GM12865 (cell line): ENCODE measurements around the gene ZNF609.

Experiments used
- DNase-seq: peaks from one replicate; pipeline ENCODE4 v3.0.0; 2010; ENCODE audit warnings: low read depth
- H3K4me3 ChIP-seq: 2 replicates; pipeline ENCODE4 v1.5.1; 2011; ENCODE audit warnings: mild to moderate bottlenecking, low read depth, low read length, control low read depth
- TF ChIP-seq, protein P1 (sequence below): IDR thresholded peaks from 2 replicates; pipeline ENCODE4 v1.5.1; 2011; ENCODE audit warnings: low read length, control low read depth, low read depth, inconsistent platforms; ENCODE audit not compliant: insufficient read depth; ENCODE audit errors: missing control alignments

Gene ZNF609

DNA sequence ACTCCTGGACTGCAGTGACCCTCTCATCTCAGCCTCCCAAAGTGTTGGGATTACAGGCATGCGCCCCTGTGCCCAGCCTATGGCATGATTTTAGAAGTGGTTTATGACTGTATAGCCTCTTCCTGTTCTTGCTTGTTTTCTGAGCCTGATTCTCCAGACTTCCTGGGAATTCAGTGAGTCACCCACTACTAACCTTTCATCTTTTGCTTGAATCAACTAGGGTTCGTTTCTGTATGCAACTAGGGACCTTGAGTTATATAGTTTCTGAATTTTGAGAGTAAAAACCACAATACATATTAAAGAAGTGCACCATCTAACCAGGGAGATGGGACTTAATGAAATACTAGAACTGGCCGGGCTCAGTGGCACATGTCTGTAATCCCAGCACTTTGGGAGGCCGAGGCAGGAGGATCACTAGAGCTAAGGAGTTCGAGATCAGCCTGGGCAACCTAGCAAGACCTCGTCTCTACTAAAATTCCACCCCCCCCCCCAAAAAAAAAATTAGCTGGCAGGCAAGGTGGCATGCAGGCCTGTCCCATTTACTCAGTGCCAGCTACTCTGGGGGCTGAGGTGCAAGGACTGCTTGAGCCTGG, 76.0 kb downstream of the ZNF609 start:
- TF ChIP-seq, protein P1, sequence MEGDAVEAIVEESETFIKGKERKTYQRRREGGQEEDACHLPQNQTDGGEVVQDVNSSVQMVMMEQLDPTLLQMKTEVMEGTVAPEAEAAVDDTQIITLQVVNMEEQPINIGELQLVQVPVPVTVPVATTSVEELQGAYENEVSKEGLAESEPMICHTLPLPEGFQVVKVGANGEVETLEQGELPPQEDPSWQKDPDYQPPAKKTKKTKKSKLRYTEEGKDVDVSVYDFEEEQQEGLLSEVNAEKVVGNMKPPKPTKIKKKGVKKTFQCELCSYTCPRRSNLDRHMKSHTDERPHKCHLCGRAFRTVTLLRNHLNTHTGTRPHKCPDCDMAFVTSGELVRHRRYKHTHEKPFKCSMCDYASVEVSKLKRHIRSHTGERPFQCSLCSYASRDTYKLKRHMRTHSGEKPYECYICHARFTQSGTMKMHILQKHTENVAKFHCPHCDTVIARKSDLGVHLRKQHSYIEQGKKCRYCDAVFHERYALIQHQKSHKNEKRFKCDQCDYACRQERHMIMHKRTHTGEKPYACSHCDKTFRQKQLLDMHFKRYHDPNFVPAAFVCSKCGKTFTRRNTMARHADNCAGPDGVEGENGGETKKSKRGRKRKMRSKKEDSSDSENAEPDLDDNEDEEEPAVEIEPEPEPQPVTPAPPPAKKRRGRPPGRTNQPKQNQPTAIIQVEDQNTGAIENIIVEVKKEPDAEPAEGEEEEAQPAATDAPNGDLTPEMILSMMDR, result no peak
- H3K4me3 ChIP-seq, result no peak overlapping the region
- no peak for DNase-seq

DNA sequence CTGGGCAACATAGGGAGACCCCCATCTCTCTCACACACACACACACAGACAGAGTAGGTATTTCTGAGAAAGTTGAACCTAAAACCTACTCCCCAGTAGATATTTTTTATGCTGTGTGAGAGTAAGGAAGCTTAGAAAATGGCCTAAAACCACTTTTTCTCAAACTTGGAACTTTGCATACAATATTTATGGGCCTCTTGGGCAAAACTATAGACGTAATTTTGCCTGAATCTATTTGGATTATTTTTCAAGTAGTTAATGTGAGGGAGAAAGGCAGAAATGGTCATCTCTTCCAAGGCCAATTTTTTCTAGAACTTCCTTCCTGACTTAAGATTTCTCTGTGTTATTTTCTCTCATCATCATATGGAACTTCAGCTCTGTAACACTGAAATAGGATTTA, 81.7 kb downstream of the ZNF609 start:
- no peak overlapping the region for H3K4me3 ChIP-seq
- TF ChIP-seq, protein P1, result no peak
- no peak for DNase-seq

DNA sequence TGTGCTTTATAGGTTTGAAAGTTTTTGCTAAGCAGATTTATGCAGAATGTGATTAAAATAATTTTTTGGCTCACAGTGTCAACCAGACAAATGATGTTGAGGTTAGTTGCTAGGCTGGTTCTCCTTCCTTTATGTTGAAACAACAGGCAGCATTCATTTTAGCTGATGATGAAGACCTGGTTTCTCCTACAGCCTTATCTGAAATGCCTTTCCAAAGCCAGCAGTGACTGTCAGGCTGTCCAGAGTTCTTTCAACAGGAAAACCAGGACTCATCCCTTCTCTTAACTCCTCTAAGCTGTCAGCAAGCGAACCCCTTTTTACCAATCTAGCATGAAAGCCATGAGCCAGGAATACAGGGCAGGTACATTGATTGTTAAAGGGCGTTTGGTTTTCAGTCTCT, 84.1 kb downstream of the ZNF609 start:
- no peak overlapping the region for H3K4me3 ChIP-seq
- TF ChIP-seq, protein P1, result no peak
- no peak for DNase-seq

DNA sequence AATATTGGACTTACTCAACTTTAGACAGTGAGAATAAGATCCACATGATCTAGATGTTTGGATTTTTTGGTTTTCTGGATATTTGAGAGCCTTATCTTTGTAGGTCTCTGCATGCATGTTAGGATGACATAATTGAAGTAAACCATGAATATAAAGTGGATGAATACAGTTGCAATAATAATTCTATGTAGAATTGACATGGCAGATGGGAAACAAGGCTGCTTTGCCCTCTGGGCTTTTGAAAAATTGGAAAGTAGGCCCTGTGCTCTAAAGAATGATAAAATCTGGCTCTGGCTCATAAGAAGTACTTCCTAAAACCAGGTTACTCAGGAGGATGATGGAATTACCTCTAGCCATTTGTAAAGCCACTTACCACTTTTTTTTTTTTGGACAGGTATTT, 86.9 kb downstream of the ZNF609 start:
- no peak for DNase-seq
- TF ChIP-seq, protein P1, result no peak

DNA sequence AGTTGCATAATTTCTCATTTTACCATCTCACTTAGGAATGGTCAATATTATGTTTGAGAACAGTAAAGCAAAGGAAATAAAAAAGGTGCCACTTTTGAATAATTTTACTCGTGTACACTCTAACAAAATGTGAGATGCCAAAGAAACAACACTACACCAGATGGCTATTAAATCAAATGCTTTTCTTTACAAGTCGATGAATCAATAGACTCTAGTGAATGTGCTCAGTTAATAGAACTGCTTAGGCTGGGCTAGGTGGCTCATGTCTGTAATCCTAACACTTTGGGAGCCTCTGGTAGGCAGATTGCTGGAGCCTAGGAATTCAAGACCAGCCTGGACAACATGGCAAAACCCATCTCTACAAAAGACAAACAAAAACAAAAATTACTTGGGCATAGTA, 87.9 kb downstream of the ZNF609 start:
- DNase-seq, result no peak
- no peak overlapping the region for H3K4me3 ChIP-seq
- TF ChIP-seq, protein P1, result no peak

More for the DNA sequence above, 86.9 kb downstream of the ZNF609 start:
- no peak overlapping the region for H3K4me3 ChIP-seq

DNA sequence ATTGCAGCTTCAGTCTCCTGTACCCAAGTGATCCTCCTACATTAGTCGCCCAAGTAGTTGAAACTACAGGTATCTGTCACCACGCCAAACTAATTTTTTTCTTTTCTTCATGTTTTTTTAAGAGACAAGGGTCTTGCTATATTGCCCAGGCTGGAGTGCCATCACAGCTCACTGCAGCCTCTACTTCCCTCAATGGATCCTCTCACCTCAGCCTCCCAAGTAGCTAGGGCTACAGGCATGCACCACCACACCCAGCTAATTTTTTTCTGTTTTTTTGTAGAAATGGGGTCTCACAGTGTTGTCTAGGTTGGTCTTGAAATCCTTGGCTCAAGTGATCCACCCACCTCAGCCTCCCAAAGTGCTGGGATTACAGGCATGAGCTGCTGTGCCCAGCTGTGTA, 89.5 kb downstream of the ZNF609 start:
- H3K4me3 ChIP-seq, result no peak overlapping the region
- DNase-seq, result no peak
- TF ChIP-seq, protein P1, result no peak
